ENCODE results near the gene USP17L17. TPM values are rescaled to one million over a fixed set of nuclear protein-coding genes. Genes with fewer than 3 reads are reported as not detected.
"Not testable (repeated sequence)": the region's sequence is repeated elsewhere in the genome, so short reads cannot be mapped to it uniquely, and the experiment has no call there.

USP17L17 gene, protein sequence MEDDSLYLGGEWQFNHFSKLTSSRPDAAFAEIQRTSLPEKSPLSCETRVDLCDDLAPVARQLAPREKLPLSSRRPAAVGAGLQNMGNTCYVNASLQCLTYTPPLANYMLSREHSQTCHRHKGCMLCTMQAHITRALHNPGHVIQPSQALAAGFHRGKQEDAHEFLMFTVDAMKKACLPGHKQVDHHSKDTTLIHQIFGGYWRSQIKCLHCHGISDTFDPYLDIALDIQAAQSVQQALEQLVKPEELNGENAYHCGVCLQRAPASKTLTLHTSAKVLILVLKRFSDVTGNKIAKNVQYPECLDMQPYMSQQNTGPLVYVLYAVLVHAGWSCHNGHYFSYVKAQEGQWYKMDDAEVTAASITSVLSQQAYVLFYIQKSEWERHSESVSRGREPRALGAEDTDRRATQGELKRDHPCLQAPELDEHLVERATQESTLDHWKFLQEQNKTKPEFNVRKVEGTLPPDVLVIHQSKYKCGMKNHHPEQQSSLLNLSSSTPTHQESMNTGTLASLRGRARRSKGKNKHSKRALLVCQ
- not detected for total RNA-seq
- long read RNA-seq, result 0 reads

- intact Hi-C loops (cut with DNase I); H3K36me3 ChIP-seq; H3K4me1 ChIP-seq; H3K4me3 ChIP-seq; H3K9me3 ChIP-seq; ATAC-seq; H3K27ac ChIP-seq; DNase-seq; H3K27me3 ChIP-seq: not testable (repeated sequence)
These were observed at the start of gene USP17L17 for GRCh38 chr4:9243579-9243978. TSS of gene USP17L17 (plus strand) at chr4:9243879. CDS start at chr4:9243879, 0 bp downstream.

GRCh38 chr4:9210357-9210756 is 33.3 kb upstream of the USP17L17 start, which contains the start of gene USP17L10:
TSS of gene USP17L10 (plus strand) at chr4:9210657. CDS start at chr4:9210657, 0 bp downstream.
- not testable (repeated sequence) for DNase-seq, H3K9me3 ChIP-seq

DNA sequence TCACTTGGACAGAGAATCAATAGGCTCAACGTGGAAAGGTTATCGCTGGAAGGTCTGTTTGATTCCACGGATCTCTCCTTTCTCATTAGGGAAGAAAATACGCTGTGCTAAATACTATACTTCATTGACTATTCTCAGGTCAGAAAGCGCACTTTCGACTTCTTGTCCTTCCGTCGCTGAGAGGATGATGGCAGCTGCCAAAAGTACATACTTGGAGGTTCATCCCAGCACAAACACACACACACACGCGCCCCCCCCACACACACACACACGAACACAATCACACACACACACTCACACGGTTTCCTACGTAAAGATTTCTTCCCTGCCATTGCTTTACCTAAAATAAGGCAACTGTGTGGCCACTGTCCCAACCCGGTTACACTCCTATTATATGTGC is 29.0 kb upstream of the USP17L17 start:
- H3K27ac ChIP-seq; H3K27me3 ChIP-seq; H3K4me1 ChIP-seq; H3K9me3 ChIP-seq; intact Hi-C loops (cut with DNase I); ATAC-seq; H3K4me3 ChIP-seq; H3K36me3 ChIP-seq: not testable (repeated sequence)
- peak; percentile 18 for DNase-seq

More at GRCh38 chr4:9210357-9210756, 33.3 kb upstream of the USP17L17 start, which contains the start of gene USP17L10:
- intact Hi-C loops (cut with DNase I); H3K27ac ChIP-seq; ATAC-seq; H3K4me1 ChIP-seq; H3K36me3 ChIP-seq; H3K27me3 ChIP-seq; H3K4me3 ChIP-seq: not testable (repeated sequence)

GRCh38 chr4:9215105-9215504 is 28.6 kb upstream of the USP17L17 start, which contains the start of gene USP17L11:
TSS of gene USP17L11 (plus strand) at chr4:9215405. CDS start at chr4:9215405, 0 bp downstream.
- DNase-seq; H3K4me1 ChIP-seq; H3K27me3 ChIP-seq; H3K27ac ChIP-seq; H3K9me3 ChIP-seq; intact Hi-C loops (cut with DNase I); H3K4me3 ChIP-seq; H3K36me3 ChIP-seq; ATAC-seq: not testable (repeated sequence)

- H3K9me3 ChIP-seq; ATAC-seq; H3K27me3 ChIP-seq; H3K27ac ChIP-seq; DNase-seq; H3K36me3 ChIP-seq; H3K4me3 ChIP-seq; intact Hi-C loops (cut with DNase I); H3K4me1 ChIP-seq: not testable (repeated sequence)
These were observed 23.8 kb upstream of the USP17L17 start, which contains the start of gene USP17L12 for GRCh38 chr4:9219852-9220251. TSS of gene USP17L12 (plus strand) at chr4:9220152. CDS start at chr4:9220152, 0 bp downstream.

DNA sequence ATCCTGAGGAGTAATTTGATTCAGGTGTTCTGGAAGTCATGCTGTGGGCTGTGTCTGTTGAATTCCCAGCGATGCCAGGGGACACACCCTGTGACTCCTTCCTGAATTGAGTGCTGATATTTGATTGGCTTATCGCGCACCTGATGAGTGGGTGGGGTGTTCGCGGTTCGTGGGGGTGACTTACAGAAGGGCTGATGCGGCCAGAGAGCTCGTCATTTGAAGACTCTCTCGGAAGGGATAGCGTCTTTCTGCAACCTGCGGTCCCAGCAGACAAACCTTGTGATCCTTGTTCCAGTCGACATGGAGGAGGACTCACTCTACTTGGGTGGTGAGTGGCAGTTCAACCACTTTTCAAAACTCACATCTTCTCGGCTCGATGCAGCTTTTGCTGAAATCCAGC is 19.1 kb upstream of the USP17L17 start, which contains the start of gene USP17L13:
Gene USP17L13, plus strand, starts transcription at position 301 of the 400 bp plus-strand sequence. Its CDS starts 0 bp downstream, at position 301.
- DNase-seq; H3K27ac ChIP-seq; ATAC-seq; H3K4me3 ChIP-seq; H3K27me3 ChIP-seq; H3K9me3 ChIP-seq; H3K4me1 ChIP-seq; H3K36me3 ChIP-seq; intact Hi-C loops (cut with DNase I): not testable (repeated sequence)

DNA sequence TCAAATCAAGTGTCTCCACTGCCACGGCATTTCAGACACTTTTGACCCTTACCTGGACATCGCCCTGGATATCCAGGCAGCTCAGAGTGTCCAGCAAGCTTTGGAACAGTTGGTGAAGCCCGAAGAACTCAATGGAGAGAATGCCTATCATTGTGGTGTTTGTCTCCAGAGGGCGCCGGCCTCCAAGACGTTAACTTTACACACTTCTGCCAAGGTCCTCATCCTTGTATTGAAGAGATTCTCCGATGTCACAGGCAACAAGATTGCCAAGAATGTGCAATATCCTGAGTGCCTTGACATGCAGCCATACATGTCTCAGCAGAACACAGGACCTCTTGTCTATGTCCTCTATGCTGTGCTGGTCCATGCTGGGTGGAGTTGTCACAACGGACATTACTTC is 13.4 kb upstream of the USP17L17 start:
- H3K27me3 ChIP-seq; H3K9me3 ChIP-seq; H3K27ac ChIP-seq; H3K4me1 ChIP-seq; H3K36me3 ChIP-seq; intact Hi-C loops (cut with DNase I); ATAC-seq; H3K4me3 ChIP-seq: not testable (repeated sequence)
- peak; percentile 7 for DNase-seq

DNA sequence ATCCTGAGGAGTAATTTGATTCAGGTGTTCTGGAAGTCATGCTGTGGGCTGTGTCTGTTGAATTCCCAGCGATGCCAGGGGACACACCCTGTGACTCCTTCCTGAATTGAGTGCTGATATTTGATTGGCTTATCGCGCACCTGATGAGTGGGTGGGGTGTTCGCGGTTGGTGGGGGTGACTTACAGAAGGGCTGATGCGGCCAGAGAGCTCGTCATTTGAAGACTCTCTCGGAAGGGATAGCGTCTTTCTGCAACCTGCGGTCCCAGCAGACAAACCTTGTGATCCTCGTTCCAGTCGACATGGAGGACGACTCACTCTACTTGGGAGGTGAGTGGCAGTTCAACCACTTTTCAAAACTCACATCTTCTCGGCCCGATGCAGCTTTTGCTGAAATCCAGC is 9.6 kb upstream of the USP17L17 start, which contains the start of gene USP17L15:
Gene USP17L15, plus strand, starts transcription at position 301 of the 400 bp plus-strand sequence. Its CDS starts 0 bp downstream, at position 301.
- H3K4me3 ChIP-seq; H3K27ac ChIP-seq; DNase-seq; H3K9me3 ChIP-seq; H3K27me3 ChIP-seq; ATAC-seq; intact Hi-C loops (cut with DNase I); H3K36me3 ChIP-seq; H3K4me1 ChIP-seq: not testable (repeated sequence)

- H3K4me3 ChIP-seq; H3K9me3 ChIP-seq; intact Hi-C loops (cut with DNase I); H3K27ac ChIP-seq; H3K36me3 ChIP-seq; H3K27me3 ChIP-seq; ATAC-seq; H3K4me1 ChIP-seq: not testable (repeated sequence)
- peak; percentile 38 for DNase-seq
These were observed 5.2 kb upstream of the USP17L17 start for GRCh38 chr4:9238461-9238860.

GRCh38 chr4:9247953-9248680 is 4.4 kb downstream of the USP17L17 start, which contains the start of gene USP17L18:
TSS of gene USP17L18 (plus strand) at chr4:9248630. CDS start at chr4:9248630, 0 bp downstream.
- not testable (repeated sequence) for ATAC-seq

GRCh38 chr4:9253078-9253477 is 9.4 kb downstream of the USP17L17 start, which contains the start of gene USP17L19:
TSS of gene USP17L19 (plus strand) at chr4:9253378. CDS start at chr4:9253378, 0 bp downstream.
- H3K27me3 ChIP-seq; H3K9me3 ChIP-seq; H3K36me3 ChIP-seq; intact Hi-C loops (cut with DNase I); DNase-seq; ATAC-seq; H3K4me1 ChIP-seq; H3K4me3 ChIP-seq; H3K27ac ChIP-seq: not testable (repeated sequence)

More at GRCh38 chr4:9247953-9248680, 4.4 kb downstream of the USP17L17 start, which contains the start of gene USP17L18:
- H3K9me3 ChIP-seq; H3K27me3 ChIP-seq; H3K36me3 ChIP-seq; intact Hi-C loops (cut with DNase I); H3K4me3 ChIP-seq; H3K4me1 ChIP-seq; H3K27ac ChIP-seq: not testable (repeated sequence)
- DNase-seq, result peak; percentile 4

DNA sequence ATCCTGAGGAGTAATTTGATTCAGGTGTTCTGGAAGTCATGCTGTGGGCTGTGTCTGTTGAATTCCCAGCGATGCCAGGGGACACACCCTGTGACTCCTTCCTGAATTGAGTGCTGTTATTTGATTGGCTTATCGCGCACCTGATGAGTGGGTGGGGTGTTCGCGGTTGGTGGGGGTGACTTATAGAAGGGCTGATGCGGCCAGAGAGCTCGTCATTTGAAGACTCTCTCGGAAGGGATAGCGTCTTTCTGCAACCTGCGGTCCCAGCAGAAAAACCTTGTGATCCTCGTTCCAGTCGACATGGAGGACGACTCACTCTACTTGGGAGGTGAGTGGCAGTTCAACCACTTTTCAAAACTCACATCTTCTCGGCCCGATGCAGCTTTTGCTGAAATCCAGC is 14.1 kb downstream of the USP17L17 start, which contains the start of gene USP17L20:
Gene USP17L20, plus strand, starts transcription at position 301 of the 400 bp plus-strand sequence. Its CDS starts 0 bp downstream, at position 301.
- H3K4me1 ChIP-seq; H3K27ac ChIP-seq; ATAC-seq; H3K27me3 ChIP-seq; H3K4me3 ChIP-seq; DNase-seq; intact Hi-C loops (cut with DNase I); H3K36me3 ChIP-seq; H3K9me3 ChIP-seq: not testable (repeated sequence)

DNA sequence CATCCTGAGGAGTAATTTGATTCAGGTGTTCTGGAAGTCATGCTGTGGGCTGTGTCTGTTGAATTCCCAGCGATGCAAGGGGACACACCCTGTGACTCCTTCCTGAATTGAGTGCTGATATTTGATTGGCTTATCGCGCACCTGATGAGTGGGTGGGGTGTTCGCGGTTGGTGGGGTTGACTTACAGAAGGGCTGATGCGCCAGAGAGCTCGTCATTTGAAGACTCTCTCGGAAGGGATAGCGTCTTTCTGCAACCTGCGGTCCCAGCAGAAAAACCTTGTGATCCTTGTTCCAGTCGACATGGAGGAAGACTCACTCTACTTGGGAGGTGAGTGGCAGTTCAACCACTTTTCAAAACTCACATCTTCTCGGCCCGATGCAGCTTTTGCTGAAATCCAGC is 18.9 kb downstream of the USP17L17 start, which contains the start of gene USP17L21:
Gene USP17L21, plus strand, starts transcription at position 301 of the 400 bp plus-strand sequence. Its CDS starts 0 bp downstream, at position 301.
- not testable (repeated sequence) for H3K9me3 ChIP-seq, H3K36me3 ChIP-seq

More for the DNA sequence above, 18.9 kb downstream of the USP17L17 start, which contains the start of gene USP17L21:
- H3K27me3 ChIP-seq; DNase-seq; H3K27ac ChIP-seq; H3K4me3 ChIP-seq; ATAC-seq; H3K4me1 ChIP-seq; intact Hi-C loops (cut with DNase I): not testable (repeated sequence)
